ENCODE data around the gene ATAT1. TPM values are rescaled to one million over a fixed set of nuclear protein-coding genes. Genes with fewer than 3 reads are reported as not detected.
A peak's percentile ranks its signal among the peaks of the same experiment; 100 is the strongest.

ATAT1 gene
- total RNA-seq, 1 experiment from 2014 or later: 19.3 TPM

GRCh38 chr6:30647242-30648116 is 20.8 kb downstream of the ATAT1 start (continued):
- TF ChIP-seq HMGXB4 (CRISPR knock-in tag; IDR thresholded peaks at IDR 0.05) (peak; percentile 95), SP1 (CRISPR knock-in tag; conservative IDR thresholded peaks at IDR 0.05) (peak; percentile 62), E2F4 (CRISPR knock-in tag; IDR thresholded peaks at IDR 0.05; ENCODE audit: borderline replicate concordance, low read depth) (0 out of 2 replicates have a peak, but pooled peaks have one; percentile 20), MYBL2 (CRISPR knock-in tag; IDR thresholded peaks at IDR 0.05) (0 out of 2 replicates have a peak, but pooled peaks have one; percentile 34), CREM (CRISPR knock-in tag; IDR thresholded peaks at IDR 0.05) (peak; percentile 73; the same call in 1 of the 2 replicates), USF2 (CRISPR knock-in tag; IDR thresholded peaks at IDR 0.05) (0 out of 2 replicates have a peak, but pooled peaks have one; percentile 18), ZNF121 (CRISPR knock-in tag; IDR thresholded peaks at IDR 0.05) (peak; percentile 57; the same call in 1 of the 2 replicates), ATF1 (CRISPR knock-in tag; IDR thresholded peaks at IDR 0.05) (peak; percentile 88; the same call in 1 of the 2 replicates), NR1H2 (CRISPR knock-in tag; IDR thresholded peaks at IDR 0.05) (no peak), FOXJ3 (CRISPR knock-in tag; IDR thresholded peaks at IDR 0.05; ENCODE audit: borderline replicate concordance) (no peak), SMAD4 (CRISPR knock-in tag; IDR thresholded peaks at IDR 0.05) (no peak), ZNF317 (CRISPR knock-in tag; IDR thresholded peaks at IDR 0.05; ENCODE audit: borderline replicate concordance, low read depth) (peak; percentile 53; the same call in 1 of the 2 replicates), FOXP1 (CRISPR knock-in tag; IDR thresholded peaks at IDR 0.05; ENCODE audit: borderline replicate concordance) (peak; percentile 64; the same call in 1 of the 2 replicates), ZNF219 (CRISPR knock-in tag; IDR thresholded peaks at IDR 0.05; ENCODE audit: borderline replicate concordance) (0 out of 2 replicates have a peak, but pooled peaks have one; percentile 20)

- H3K36me3 Mint-ChIP-seq: peaks cover 43% of the 10 kb centered on the region
- no peak for DNase-seq (ENCODE audit: low spot score)
- ChIA-PET POLR2A (interaction anchor here (1.0 to 1.2 kb wide), 2 partner anchors 21 to 38 kb away, joined by 3 read pairs; partner anchors contain the start of gene DHX16), CTCF (interaction anchor here (0.7 to 1.2 kb wide), 4 partner anchors 21 to 79 kb away, joined by 3 to 6 read pairs (median 3); partner anchors contain the start of gene DHX16)
- no peaks in the 10 kb centered on the region for H3K27me3 Mint-ChIP-seq (ENCODE audit: low read depth)
- peaks cover 12% of the 10 kb centered on the region for H3K4me1 Mint-ChIP-seq
- TF ChIP-seq ATF2 (CRISPR knock-in tag; IDR thresholded peaks at IDR 0.05; ENCODE audit: borderline replicate concordance, low read depth): no peak
- TF ChIP-seq ZNF423 (CRISPR knock-in tag; IDR thresholded peaks at IDR 0.05): no peak
- no peak for TF ChIP-seq CBFB (CRISPR knock-in tag; IDR thresholded peaks at IDR 0.05; ENCODE audit: low read depth)
- no peak for TF ChIP-seq ZNF232 (CRISPR knock-in tag; IDR thresholded peaks at IDR 0.05)
- no peak for TF ChIP-seq AR (CRISPR knock-in tag; IDR thresholded peaks at IDR 0.05)
- no peak for TF ChIP-seq CREB1 (CRISPR knock-in tag; IDR thresholded peaks at IDR 0.05)
- TF ChIP-seq ZBTB21 (CRISPR knock-in tag; IDR thresholded peaks at IDR 0.05; ENCODE audit: borderline replicate concordance): no peak
- TF ChIP-seq CREM (CRISPR knock-in tag; IDR thresholded peaks at IDR 0.05): no peak
- no peak for TF ChIP-seq USF2 (CRISPR knock-in tag; IDR thresholded peaks at IDR 0.05)
- TF ChIP-seq HMGXB4 (CRISPR knock-in tag; IDR thresholded peaks at IDR 0.05): no peak
- no peak for TF ChIP-seq GRHL2 (CRISPR knock-in tag; IDR thresholded peaks at IDR 0.05; ENCODE audit: insufficient replicate concordance, severe bottlenecking)
- H3K27ac Mint-ChIP-seq: peak overlapping the region; percentile 80; the same call in 1 of the 2 replicates
- ATAC-seq: no peak
- H3K4me3 Mint-ChIP-seq: no peak overlapping the region
- no peaks in the 10 kb centered on the region for H3K9me3 Mint-ChIP-seq
These were observed 24.5 kb downstream of the ATAT1 start for GRCh38 chr6:30651143-30651542.

Data from WTC11 (cell line).